K562 (cell line): Measurements from ENCODE around the gene BAIAP2. TPM values are rescaled to one million over a fixed set of nuclear protein-coding genes. Genes with fewer than 3 reads are reported as not detected.

Experiments used
- BRD4 ChIP-seq: fragments of 200-600 bp; sonication (generic); IDR thresholded peaks from 2 replicates; pipeline ENCODE4 v1.6.1; 2017; ENCODE audit warnings: inconsistent platforms
- CHD1 ChIP-seq: fragments of 200-600 bp; sonication (generic); IDR thresholded peaks from one replicate; pipeline ENCODE4 v1.6.1; 2012; ENCODE audit warnings: mild to moderate bottlenecking, moderate library complexity, low read length, inconsistent platforms
- DDX20 ChIP-seq: fragments of 450-650 bp; IDR thresholded peaks from 2 replicates; pipeline ENCODE4 v1.6.1; 2016; ENCODE audit warnings: missing genetic modification characterization, low read depth, mild to moderate bottlenecking, missing compliant biosample characterization, moderate library complexity
- ETV5 ChIP-seq: sonication (generic); formaldehyde crosslinking; IDR thresholded peaks from 2 replicates; pipeline ENCODE4 v1.4.0; 2020; ENCODE audit warnings: low read depth, mild to moderate bottlenecking, missing genetic modification reagents
- HMGN3 ChIP-seq: IDR thresholded peaks from 2 replicates; pipeline ENCODE4 v1.6.1; 2011; ENCODE audit warnings: borderline replicate concordance, low read depth, mild to moderate bottlenecking, mixed read lengths, low read length; ENCODE audit not compliant: insufficient read length; ENCODE audit errors: extremely low read depth
- JUN ChIP-seq, 2 experiments: sonication (generic) in 1 of 2; formaldehyde crosslinking in 1 of 2; IDR thresholded peaks; 2 replicates each; pipeline versions ENCODE4 v1.6.1 to v1.8.0; 2012 to 2022; ENCODE audit warnings: borderline replicate concordance in 2 of 2, mild to moderate bottlenecking in 2 of 2, improper control_type of control experiment in 1 of 2, low read depth in 1 of 2, low read length in 1 of 2, missing genetic modification reagents in 1 of 2
- LEF1 ChIP-seq: fragments of 450-650 bp; IDR thresholded peaks from 2 replicates; pipeline ENCODE4 v1.6.1; 2016; ENCODE audit warnings: mild to moderate bottlenecking
- RBM39 ChIP-seq: fragments of 200-400 bp; formaldehyde crosslinking; optimal IDR thresholded peaks from 2 replicates; pipeline ENCODE3; 2018; ENCODE audit warnings: low read depth, low read length
- SAFB ChIP-seq: fragments of 200-400 bp; formaldehyde crosslinking; IDR thresholded peaks from 2 replicates; pipeline ENCODE4 v1.6.1; 2017; ENCODE audit warnings: low read depth, low read length, borderline replicate concordance
- SFPQ ChIP-seq: fragments of 200-400 bp; formaldehyde crosslinking; IDR thresholded peaks from 2 replicates; pipeline ENCODE4 v1.6.1; 2017; ENCODE audit warnings: mild to moderate bottlenecking, low read depth, low read length, moderate library complexity
- SPI1 ChIP-seq: IDR thresholded peaks from 2 replicates; pipeline ENCODE4 v1.6.1; 2011; ENCODE audit warnings: low read depth, low read length, control low read depth, borderline replicate concordance
- TCF7 ChIP-seq: sonication (generic); IDR thresholded peaks from 2 replicates; pipeline ENCODE4 v1.6.1; 2016; ENCODE audit warnings: antibody characterized with exemption, borderline replicate concordance
- YBX1 ChIP-seq: fragments of 450-650 bp; IDR thresholded peaks from 2 replicates; pipeline ENCODE4 v1.7.1; 2016; ENCODE audit warnings: mild to moderate bottlenecking
- ZBTB17 ChIP-seq: fragments of 450-650 bp; formaldehyde crosslinking; IDR thresholded peaks from 2 replicates; pipeline ENCODE4 v1.4.0; 2020; ENCODE audit warnings: mild to moderate bottlenecking
- ZBTB43 ChIP-seq: sonication (generic); formaldehyde crosslinking; IDR thresholded peaks from 2 replicates; pipeline ENCODE4 v1.8.0; 2023; ENCODE audit warnings: mild to moderate bottlenecking, missing genetic modification reagents
- ZNF121 ChIP-seq: sonication (generic); formaldehyde crosslinking; conservative IDR thresholded peaks from 2 replicates; pipeline ENCODE4 v1.8.0; 2022; ENCODE audit warnings: missing genetic modification reagents
- ZNF444 ChIP-seq: fragments of 250-450 bp; sonication (Bioruptor Pico); IDR thresholded peaks from 2 replicates; pipeline ENCODE4 v1.4.0; 2020; ENCODE audit warnings: mild to moderate bottlenecking, moderate library complexity
- ZNF584 ChIP-seq: fragments of 200-800 bp; sonication (Bioruptor generic); IDR thresholded peaks from 2 replicates; pipeline ENCODE4 v1.6.1; 2016; ENCODE audit warnings: low read depth, mild to moderate bottlenecking, missing genetic modification characterization, missing compliant biosample characterization
- polyA plus RNA-seq, 8 experiments: library from polyadenylated mRNA; depleted of rRNA in 4 of 8; stranded (reverse) in 5 of 8; unstranded in 3 of 8; fragments of >200 nt; fragmentation: Nextera tagmentation in 2 of 8; fragmentation: Illumina TruSeq in 1 of 8; extraction: Ambion mirVana in 2 of 8; extraction: Trizol in 1 of 8; gene quantifications; 2 replicates each; pipeline versions ENCODE4 v1.2.1 to v1.2.3, GENCODE V29; 2011 to 2014; ENCODE audit warnings: inconsistent platforms in 1 of 8, missing spikeins in 1 of 8
- total RNA-seq, 7 experiments: library from RNA; depleted of rRNA in 6 of 7; stranded (reverse); fragments of >200 nt in 6 of 7; fragmentation: Illumina TruSeq in 2 of 7; extraction: Trizol in 2 of 7; gene quantifications; 2 replicates each; pipeline versions ENCODE4 v1.2.1 to v1.2.3, GENCODE V29; 2011 to 2021; ENCODE audit warnings: low replicate concordance in 1 of 7
- TF ChIP-seq, protein P1 (sequence below): fragments of 250-450 bp; sonication (Bioruptor Pico); IDR thresholded peaks from 2 replicates; pipeline ENCODE4 v1.4.0; 2020; ENCODE audit warnings: borderline replicate concordance
- TF ChIP-seq, protein P2 (sequence below): fragments of 250-450 bp; sonication (Bioruptor Pico); IDR thresholded peaks from 2 replicates; pipeline ENCODE4 v1.8.0; 2022; ENCODE audit warnings: inconsistent platforms, mild to moderate bottlenecking, moderate library complexity, borderline replicate concordance
- TF ChIP-seq, protein P3 (sequence below): fragments of 250-450 bp; sonication (Bioruptor Pico); IDR thresholded peaks from 2 replicates; pipeline ENCODE4 v1.5.0; 2021

BAIAP2 gene
- total and polyA plus RNA-seq, 9 of the 15 experiments (the other 6 are each of a cell fraction or from before 2014, with no cell fraction given): 2.3 to 51.6 (median 18.4) TPM

GRCh38 chr17:81034779-81035520 lies at the start of gene BAIAP2 (continued):
- TF ChIP-seq, protein P1, sequence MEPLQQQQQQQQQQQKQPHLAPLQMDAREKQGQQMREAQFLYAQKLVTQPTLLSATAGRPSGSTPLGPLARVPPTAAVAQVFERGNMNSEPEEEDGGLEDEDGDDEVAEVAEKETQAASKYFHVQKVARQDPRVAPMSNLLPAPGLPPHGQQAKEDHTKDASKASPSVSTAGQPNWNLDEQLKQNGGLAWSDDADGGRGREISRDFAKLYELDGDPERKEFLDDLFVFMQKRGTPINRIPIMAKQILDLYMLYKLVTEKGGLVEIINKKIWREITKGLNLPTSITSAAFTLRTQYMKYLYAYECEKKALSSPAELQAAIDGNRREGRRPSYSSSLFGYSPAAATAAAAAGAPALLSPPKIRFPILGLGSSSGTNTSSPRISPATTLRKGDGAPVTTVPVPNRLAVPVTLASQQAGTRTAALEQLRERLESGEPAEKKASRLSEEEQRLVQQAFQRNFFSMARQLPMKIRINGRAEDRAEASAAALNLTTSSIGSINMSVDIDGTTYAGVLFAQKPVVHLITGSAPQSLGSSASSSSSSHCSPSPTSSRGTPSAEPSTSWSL (CRISPR knock-in tag): no peak
- TF ChIP-seq ZBTB17 (CRISPR knock-in tag) (no peak), DDX20 (tag) (no peak), LEF1 (no peak), TCF7 (no peak), YBX1 (no peak), SFPQ (no peak), ZNF444 (CRISPR knock-in tag) (no peak), ETV5 (no peak), RBM39 (no peak), CHD1 (peak; percentile 81), HMGN3 (peak; percentile 85), SAFB (no peak), ZBTB43 (no peak), SPI1 (no peak), JUN (IDR thresholded peaks at IDR 0.05; ENCODE audit: borderline replicate concordance, low read depth, low read length) (no peak), JUN (CRISPR knock-in tag; IDR thresholded peaks at IDR 0.05; ENCODE audit: borderline replicate concordance) (no peak), ZNF121 (no peak), BRD4 (no peak), ZNF584 (CRISPR knock-in tag) (no peak)
- TF ChIP-seq, protein P2, sequence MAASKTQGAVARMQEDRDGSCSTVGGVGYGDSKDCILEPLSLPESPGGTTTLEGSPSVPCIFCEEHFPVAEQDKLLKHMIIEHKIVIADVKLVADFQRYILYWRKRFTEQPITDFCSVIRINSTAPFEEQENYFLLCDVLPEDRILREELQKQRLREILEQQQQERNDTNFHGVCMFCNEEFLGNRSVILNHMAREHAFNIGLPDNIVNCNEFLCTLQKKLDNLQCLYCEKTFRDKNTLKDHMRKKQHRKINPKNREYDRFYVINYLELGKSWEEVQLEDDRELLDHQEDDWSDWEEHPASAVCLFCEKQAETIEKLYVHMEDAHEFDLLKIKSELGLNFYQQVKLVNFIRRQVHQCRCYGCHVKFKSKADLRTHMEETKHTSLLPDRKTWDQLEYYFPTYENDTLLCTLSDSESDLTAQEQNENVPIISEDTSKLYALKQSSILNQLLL (CRISPR knock-in tag): no peak
- TF ChIP-seq, protein P3, sequence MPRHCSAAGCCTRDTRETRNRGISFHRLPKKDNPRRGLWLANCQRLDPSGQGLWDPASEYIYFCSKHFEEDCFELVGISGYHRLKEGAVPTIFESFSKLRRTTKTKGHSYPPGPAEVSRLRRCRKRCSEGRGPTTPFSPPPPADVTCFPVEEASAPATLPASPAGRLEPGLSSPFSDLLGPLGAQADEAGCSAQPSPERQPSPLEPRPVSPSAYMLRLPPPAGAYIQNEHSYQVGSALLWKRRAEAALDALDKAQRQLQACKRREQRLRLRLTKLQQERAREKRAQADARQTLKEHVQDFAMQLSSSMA: no peak
